GM18526 (cell line): ENCODE results near the gene PASK.

Experiments used
- POLR2A ChIP-seq: IDR thresholded peaks from 3 replicates; pipeline ENCODE4 v1.6.1; 2011; ENCODE audit not compliant: insufficient read length; ENCODE audit errors: extremely low read depth

Gene PASK

GRCh38 chr2:241157841-241158545 is 8.7 kb upstream of the PASK start:
- TF ChIP-seq POLR2A, result no peak

GRCh38 chr2:241156971-241157441 is 7.7 kb upstream of the PASK start:
- TF ChIP-seq POLR2A, result no peak

- TF ChIP-seq POLR2A, result no peak
Observed at GRCh38 chr2:241155936-241156335, 6.7 kb upstream of the PASK start.

- no peak for TF ChIP-seq POLR2A
Observed at GRCh38 chr2:241154915-241155314, 5.6 kb upstream of the PASK start.

GRCh38 chr2:241153616-241154015 is 4.3 kb upstream of the PASK start:
- no peak for TF ChIP-seq POLR2A

GRCh38 chr2:241151934-241152660 is 2.8 kb upstream of the PASK start:
- no peak for TF ChIP-seq POLR2A

GRCh38 chr2:241150660-241151530 is 1.6 kb upstream of the PASK start:
- no peak for TF ChIP-seq POLR2A

- peak; percentile 88 for TF ChIP-seq POLR2A
Observed at GRCh38 chr2:241149925-241150659, 820 bp upstream of the PASK start, which contains the start of gene PPP1R7. PPP1R7 (plus strand) TSS chr2:241150467; CDS start chr2:241150496, 29 bp downstream.

- TF ChIP-seq POLR2A, result no peak
Observed at GRCh38 chr2:241149675-241149924, 328 bp upstream of the PASK start.

- TF ChIP-seq POLR2A, result no peak
Observed at GRCh38 chr2:241148239-241148638, 1.0 kb downstream of the PASK start.

- TF ChIP-seq POLR2A, result no peak
Observed at GRCh38 chr2:241147336-241147735, 1.9 kb downstream of the PASK start.

GRCh38 chr2:241146286-241146685 is 3.0 kb downstream of the PASK start:
- no peak for TF ChIP-seq POLR2A

GRCh38 chr2:241142593-241142992 is 6.7 kb downstream of the PASK start:
- no peak for TF ChIP-seq POLR2A

GRCh38 chr2:241142063-241142462 is 7.2 kb downstream of the PASK start:
- no peak for TF ChIP-seq POLR2A

GRCh38 chr2:241141214-241141770 is 8.0 kb downstream of the PASK start:
- TF ChIP-seq POLR2A, result no peak
